Measurements from ENCODE around the gene ZNF839.

ZNF839 gene

DNA sequence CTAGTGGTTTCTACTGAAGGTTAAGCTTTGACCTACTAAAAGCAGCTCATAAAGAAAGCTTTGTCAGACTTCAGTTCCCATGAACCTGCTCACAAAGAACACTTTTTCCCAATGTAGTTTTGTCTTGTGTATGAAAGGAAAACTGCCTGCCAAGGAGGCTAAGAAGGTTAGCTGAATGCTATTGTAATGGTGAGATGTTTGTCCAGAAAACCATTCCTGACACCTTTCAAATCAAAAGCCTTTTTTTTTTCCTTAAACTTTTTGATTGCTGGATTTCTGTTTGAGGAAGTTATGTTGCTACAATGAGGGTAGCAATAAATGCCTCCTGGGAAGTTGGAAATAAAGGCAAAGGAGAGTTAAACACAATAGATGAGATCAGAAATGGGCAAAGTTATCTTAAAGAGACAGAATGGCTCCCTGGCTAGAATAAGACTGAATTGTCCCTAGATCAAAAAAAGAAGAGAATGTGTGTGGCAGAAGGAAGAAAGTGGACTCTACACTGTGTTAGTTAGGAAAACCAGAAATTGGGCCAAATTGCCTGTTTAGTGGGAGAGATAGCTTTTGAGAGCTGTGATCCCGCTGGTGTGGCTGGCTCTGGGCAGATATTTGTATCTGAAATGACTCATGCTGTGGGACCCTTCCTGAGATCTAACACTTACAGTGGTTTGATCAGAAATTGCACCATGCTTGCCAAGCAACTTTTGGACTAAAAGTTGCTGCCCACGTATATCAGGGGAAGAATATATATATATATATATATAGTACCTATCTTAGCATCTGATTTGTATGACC lies 70.7 kb downstream of the ZNF839 start:
- DNase-seq, result no peak
